HPDE6-E6E7 (cell line): ENCODE results near the gene BRSK2.

ENCODE experiments used
- DNase-seq: peaks from one replicate; pipeline ENCODE4 v3.0.0; 2011; ENCODE audit warnings: missing footprints; ENCODE audit errors: extremely low spot score

The BRSK2 gene

DNA sequence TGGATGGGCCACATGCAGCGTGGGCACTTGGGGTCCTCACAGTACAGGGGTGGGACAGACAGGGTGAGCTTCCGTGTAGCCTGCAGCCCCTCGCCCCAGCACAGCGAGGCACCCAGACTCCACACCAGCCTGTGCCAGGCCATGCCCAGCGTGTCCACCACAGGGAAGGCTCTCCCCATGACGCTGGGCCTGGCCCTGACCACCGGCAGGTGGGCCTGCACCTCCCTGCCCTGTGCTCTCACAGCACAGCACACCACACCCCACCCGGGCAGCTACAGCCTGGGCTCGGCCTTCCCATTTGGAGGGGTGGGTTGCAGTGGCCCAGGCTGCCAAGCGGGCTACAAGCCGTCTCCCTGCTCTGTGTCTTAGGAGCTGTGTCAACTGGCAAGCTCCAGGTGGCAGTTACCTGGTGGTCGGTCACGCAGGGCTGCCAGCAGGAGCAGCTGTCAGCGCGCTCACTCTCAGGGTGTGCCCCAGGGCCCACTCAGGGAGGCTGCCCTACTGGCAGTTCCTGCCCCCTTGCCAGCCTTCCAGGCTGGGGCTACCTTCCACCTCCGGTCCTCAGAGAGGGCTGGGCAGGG, 92.2 kb downstream of the BRSK2 start:
- no peak for DNase-seq

DNA sequence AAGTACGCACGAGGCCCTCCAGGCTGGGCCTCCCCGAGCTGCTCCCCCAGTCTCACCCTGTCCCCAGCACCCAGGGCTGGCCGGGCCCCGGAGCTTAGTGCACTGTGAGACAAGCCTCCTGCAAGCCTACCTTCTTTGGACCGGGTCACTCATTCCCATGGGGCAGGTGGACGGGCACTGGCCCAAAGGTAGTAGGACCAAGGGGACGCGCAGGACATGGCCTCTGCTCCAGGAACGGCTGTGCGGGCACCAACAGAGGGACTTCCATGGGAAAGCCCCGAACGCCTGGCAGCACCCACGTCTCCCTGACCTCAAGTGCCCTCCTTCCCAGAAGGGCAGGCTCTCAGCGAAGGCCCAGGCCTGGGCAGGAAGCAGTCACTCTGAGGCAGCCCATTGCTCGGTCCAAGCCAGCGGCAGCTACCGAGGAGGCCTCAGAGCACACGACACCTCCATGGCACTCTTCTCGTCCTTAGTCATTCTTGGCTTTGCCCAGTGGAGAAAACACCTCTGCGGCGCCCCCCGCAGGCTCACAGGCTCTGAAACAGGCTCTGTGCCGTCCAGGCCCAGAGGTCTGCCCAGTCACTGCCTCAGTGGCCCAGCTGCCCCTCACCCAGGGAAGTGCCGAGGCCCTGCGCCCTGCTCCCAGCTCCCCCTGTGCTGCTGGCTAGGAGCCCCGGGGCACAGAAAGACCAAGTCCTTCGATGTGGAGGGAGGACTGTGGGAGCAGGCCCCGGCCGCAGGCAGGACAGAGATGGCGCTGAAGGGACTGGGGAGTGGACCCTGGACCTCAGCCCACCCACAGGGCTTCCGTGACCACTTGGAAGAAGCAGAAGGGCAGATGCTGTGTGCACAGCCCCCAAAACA, 93.1 kb downstream of the BRSK2 start:
- DNase-seq = no peak

DNA sequence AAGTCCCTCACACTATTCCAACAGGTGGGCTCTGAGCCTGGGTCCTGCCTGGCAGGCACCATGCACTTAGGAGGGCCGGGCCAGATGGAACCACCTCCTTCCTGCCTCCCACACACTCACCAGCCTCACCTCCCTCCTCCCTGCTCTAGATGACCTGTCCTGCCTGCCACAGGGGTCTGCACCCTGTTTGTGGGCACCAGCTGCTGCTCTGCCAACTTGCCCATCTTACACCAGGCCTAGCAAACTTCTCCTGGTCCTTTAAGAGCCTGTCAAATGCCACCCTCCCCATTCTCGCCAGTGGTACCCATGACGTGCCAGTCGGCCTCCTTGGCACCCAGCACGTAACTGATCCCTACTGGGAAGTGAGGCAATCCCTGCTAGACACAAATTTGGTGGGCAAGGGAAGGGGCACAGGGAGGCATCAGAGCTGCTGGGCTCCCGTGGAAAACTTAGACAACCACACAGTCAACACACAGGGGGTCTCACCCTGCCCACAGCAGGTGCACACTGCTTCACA, 93.8 kb downstream of the BRSK2 start:
- DNase-seq = no peak

DNA sequence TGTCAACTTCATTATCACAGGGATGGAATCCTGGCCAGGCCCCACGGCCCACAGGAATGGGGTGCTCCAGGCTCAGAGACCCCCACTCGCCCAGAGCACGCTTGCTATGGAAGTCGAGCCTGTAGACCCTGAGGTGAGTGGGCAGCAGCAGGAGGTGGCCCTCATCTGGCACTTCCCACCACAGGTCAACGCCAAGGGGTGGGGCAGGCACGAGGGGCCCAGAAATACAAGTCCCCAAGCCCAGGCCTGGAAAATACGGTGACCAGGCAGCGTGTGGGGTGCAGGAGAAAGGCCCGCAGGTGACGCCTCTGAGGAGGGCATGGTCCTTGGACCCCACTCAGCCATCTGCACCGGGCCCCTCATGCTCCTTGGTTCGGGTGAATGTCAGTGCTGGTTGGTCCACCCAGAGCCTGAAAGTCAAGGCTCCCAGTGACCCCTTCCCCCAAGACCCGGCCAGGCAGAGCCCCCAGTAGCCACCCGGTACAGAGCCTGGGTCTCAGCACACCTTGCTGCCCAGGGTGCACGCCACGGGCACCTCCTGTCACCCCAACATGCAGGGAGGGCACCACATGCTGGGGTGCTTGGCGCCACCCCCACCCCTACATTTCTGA, 94.4 kb downstream of the BRSK2 start:
- no peak for DNase-seq

DNA sequence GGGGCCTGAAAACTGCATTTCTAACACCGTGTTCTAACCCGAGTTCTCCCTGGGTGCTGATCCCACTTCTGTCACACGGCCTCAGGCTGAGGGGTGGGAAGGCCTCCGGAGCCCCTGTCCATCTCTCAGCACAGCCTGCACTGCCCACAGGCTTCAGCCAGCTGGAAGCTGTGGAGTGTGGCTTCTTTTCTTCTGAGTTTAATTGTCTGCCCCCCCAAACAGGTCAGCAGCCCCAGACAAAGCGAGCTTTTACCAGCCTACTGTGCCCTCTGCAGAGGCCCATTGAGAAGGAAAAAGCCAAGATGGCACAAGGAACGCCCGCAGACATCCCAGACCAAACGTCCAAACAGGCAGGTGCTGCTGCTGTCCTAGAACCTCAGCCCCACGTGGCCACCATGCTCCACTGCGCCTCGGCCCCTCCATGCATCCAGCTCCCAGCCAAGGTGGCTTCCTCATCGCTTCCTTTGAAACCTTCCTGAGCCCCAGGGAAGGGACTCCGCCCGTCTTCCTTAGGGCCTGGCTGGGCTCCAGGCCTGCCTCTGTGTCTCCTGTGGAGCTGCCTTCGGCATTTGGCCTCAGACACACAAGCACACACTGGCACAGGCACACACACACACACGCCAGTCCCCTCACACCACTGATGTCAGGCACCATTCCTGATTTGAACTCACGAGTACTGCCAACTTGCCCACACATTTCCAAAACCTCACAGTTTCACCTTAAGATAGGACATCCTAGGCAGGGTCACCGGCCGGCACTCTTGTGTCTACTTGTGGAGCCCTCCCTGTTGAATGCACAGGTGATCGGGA, 95.2 kb downstream of the BRSK2 start:
- DNase-seq = no peak

DNA sequence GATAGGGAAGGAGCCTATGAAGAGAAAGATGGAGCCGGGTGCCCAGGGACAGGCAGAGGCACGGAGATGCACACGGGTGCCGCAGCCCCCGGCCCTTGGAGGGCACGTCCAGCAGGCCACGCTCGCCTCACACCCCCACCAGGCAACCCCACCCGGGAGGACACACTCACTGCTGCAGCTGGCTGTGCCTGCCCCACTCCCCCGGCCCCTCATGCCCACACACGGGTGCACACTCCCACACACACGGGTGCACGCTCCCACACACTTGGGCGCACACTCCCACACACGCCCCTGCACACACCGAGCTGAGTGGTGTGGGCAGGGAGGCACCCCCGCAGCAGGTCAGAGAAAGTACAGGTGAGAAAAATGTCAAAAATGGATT, 95.8 kb downstream of the BRSK2 start:
- DNase-seq = no peak

DNA sequence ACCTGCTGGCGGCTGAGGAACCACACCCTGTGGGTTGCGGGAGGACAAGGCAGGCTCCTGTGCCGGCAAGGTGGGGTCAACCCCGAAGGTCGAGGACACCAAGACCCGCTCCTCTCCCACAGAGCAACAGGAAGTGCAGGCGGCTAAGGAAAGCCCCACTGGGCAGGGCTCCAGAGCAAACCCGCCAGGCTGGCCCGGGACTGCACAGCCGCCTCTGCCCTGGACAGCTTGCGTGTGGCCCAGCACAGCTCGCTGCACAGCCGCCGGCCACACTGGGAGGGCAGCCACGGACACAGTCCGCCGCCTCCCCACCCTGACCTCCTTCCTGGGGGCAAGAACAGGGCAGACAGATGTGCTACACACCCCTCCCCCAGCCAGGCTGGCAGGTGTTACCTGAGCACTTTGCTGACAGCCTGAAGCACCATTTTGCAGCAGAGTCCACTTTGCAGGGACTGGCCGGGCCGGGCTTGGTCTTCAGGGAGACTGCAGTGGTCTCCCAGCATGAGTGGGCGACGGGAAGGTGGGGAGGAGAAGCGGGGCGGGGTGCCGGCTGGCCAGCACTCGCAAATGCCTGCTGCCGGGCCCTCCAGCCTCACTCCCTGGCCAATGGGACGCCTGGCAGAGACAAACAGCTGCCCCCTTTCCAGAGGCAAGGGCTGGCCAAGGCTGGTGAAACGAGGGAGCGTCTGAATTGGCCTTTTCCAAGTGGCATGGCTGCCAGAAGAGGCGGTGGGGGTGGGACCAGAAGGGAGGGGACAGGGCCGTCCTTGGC, 96.5 kb downstream of the BRSK2 start, which contains the start of gene MOB2:
Gene MOB2, minus strand, starts transcription at position 726 of the 772 bp plus-strand sequence. Its CDS starts 223 bp downstream, at position 503.
- no peak for DNase-seq

DNA sequence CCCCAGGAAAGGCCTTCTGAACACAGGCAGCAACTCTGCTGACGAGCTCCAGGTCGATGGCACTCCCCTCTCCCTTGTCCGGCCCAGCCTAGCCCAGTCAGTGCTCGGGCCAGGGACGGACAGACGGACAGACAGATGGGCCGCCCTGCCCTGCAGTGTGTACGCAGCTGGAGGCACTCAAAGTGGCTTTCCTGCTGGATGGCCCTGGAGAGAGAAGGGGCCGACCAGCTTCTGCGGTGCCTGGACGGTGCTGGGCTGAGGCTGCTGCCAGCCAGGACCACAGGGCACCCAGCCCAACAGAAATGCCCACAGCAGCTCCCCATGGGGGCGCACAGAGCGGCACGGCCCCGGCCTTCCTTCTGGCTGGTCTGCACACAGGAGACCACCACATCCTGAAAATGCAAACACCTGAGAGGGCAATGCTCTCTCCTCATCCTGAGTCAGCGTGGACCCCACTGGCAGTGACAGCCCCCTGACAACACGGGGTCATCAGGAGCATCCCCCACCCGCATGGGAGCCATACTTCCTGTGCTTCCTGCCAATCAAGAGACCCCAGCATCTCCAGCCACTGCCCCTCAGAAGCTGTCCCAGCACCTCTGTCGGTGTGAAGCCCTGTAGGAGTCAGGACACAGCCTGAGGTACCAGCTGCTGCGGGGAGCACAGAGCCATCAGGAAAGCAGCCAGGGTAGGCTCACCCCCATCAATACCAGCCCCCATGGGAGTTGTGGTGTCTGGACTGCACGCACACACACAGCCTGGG, 97.5 kb downstream of the BRSK2 start:
- no peak for DNase-seq

DNA sequence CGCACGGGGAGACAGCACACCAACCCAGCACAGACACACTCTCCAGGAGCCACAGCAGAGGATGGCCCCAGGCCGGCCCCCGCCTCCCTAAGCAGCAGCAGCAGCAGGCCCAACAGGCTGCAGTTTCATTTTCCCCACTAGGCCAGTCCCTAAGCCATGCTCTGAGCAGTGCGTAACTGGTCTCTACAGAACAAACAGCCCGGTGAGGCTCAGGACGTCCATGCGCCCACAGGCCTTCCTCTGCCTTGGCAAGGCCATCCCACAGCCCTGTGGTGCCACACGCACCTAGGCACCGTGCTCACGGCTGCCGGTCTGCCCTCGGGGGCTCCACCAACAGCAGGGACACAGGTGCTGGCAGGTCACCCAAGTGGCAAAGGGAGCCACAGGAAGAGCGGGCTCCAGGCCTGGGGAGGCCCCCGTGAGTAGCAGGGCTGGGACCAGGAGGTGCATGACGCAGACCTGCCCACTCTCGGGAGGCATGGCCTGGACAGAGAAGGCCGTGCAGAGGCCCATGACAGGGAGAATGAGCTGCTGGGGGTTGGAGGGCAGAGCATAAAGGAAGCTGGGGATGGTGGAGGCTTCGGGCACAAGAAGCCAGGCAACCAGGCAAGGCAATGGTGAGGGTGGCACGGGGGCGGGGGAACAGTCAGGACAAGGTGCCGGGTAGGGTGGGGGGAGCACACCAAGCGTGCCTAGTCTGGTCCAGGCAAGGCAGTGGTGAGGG, 98.3 kb downstream of the BRSK2 start:
- DNase-seq = no peak

DNA sequence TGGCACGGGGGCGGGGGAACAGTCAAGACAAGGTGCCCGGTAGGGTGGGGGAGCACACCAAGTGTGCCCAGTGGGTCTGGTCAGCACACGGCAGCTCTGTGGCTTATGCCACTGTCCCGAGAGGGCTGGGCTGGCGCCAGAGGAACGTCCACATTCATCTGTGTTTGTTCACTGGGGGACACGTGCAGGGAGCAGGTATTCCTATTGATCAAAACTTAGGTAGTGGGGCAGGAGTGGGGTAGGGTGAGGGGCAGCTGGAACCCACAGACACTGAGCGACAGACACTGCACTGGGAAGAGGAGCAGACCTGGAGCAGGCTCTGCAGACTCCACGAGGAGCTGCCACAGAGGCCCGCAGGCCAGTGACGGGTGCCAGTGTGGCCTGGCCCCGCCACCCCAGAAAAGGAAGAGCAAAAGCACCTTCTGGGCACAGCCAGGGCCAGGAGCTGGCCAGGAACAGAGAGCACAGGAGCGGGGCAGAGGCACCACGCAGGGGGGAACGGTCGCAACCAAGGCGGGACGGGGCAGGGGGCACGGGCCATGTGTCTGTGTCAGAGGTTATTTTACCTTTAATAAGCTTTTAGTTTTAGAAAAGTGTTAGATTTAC, 98.9 kb downstream of the BRSK2 start:
- DNase-seq = no peak

DNA sequence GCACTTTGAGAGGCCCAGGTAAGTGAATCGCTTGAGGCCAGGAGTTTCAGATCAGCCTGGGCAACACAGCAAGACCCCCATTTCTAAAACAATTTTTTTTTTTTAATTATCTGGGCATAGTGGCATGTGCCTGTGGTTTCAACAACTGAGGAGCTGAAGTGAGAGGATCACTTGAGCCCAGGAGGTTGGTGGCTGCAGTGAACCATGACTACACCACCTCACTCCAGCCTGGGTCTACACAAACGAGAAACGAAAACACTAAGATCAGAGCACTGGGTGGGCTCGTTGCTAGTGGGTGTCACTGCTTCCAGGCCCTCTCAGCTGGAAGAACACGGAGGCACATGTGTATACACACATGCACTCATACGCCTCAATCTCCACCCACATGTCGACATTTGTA, 100.9 kb downstream of the BRSK2 start:
- no peak for DNase-seq

DNA sequence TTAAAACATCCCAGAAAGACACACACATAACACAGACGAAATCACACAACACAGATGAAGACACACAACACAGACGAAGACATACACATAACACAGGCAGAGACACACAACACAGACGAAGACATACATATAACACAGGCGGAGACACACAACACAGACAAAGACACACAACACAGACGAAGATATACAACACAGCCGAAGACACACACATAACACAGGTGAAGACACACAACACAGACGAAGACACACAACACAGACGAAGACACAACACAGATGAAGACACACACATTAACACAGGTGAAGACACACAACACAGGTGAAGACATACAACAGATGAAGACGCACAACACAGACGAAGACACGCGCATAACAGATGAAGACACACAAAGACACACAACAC, 101.6 kb downstream of the BRSK2 start:
- DNase-seq = no peak

DNA sequence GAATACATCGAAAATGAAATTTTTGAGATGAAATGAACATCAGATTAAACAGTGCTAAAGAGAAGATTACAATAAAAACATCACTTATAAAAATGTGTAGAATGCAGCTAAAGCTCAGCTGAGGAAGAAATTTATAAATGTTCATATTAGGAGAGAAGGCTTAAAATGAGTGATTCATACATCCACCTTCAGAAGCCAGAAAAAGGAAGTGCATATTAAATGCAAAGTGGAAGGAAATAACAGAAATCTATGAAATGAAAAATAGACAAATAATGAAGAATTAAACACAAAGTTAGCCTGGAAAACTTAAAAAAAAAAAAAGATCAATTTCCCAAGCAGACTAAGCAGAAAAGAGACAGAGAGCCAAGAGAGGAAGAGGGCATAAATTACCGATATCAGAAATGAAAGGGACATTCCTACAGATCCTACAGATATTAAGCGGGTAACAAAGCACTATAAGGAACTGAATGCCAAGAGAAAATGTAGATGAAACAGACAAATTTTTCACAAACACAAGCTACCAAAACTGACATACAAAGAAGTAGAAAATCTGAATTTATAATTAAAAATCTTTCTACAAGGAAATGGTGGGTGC, 104.0 kb downstream of the BRSK2 start:
- no peak for DNase-seq

DNA sequence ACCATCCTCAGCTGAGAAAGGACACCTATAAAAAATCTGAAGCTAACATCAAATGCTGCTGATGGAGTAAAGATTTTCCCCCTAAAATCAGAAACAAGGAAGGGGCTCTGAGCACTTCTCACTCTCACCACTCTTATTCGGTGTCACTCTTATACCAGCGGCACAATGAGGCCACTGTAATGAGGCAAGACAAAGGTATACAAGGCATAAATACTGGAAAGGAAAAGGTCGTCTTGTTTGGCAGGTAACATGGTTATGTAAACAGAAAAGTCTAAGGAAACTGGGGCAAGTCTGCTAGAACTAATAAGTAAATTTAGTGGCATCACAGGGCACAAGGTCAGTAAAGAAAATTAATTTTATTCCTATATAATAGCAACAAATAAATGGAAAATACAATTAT, 104.9 kb downstream of the BRSK2 start:
- DNase-seq = no peak

DNA sequence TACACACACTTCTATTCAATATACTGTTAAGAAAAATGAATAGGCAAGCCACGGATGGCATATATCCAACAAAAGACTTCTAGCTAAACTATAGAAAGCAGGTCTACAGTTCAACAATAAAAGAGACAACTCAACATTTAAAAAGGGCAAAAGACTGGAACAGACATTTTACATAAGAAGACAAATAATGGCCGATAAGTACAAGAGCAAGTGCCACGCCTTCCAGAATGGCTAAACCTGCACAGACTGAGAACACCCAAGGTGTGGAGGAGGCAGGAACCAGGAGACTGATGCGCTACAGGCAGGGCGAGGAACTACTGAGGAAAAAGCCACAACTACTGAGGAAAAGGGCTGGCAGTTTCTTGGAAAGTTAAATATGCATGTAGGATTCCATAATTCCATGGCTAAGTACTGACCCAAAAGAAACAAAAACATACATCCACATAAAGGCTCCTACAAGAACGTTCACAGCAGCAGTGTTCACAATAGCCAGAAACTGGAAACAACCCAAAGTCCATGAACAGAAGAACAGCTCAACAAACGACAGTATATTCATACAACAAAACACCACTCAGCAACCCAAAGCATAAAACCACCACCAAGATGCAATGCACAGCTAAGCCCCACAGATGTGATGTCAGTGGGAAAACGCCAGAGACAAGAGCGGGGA, 106.5 kb downstream of the BRSK2 start:
- DNase-seq = no peak

DNA sequence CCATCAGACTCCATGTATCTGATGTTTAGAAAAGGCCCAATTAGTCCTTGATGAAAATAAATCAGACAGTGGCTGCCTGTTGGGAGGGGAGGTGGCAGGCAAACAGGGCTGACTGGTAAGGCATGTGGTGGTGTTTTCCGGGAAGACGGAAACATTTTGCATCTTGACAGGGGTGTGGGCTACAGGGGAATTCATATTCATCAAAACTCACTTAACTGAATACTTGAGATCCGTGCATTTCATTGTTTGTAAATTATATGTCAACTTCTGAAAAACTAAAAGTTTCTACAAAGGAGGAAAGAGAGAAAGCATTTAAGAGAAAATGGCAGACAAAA, 107.0 kb downstream of the BRSK2 start:
- DNase-seq = no peak

DNA sequence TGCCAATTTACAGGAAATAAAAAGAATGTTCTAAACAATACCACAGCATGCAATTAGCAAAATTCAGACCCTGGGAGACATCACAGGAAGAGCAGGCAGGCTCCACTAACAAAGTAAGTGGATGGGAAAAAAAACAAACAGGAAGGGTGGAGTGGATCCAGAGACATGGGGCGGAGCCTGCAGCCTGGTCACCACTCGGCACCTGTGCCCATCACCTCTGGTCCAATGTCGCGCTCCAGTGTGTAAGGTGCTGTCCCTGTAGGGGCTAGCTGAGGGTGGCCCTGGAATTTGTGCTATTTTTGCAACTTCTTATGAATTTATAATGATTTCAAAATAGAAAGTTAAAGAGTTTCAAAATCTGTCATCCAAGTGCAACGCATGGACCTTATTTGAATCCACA, 107.9 kb downstream of the BRSK2 start:
- no peak for DNase-seq

DNA sequence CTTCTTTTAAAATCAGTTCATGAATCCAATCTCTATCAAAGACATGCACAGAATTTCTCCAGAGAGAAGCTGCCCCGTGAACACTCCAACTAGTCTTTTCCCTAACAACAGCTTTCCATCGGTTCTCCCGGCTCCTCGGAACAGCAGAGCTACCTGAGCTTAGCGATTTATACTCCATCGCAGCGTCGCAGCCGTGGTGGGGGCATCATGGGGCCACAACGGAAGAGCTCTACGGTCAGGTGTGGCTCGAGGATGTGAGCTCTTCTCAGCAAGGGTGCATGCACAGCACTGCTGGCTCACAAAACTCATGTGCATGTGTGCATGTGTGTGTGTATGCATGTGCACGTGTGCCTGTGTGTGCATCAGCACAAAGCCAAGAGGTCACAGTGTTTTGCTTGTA, 108.5 kb downstream of the BRSK2 start:
- no peak for DNase-seq
